MCF 10A (cell line): ENCODE results near the gene GABRG3. TPM values are rescaled to one million over a fixed set of nuclear protein-coding genes. Genes with fewer than 3 reads are reported as not detected.

ENCODE experiments used
- BruUV-seq: library from RNA; stranded (reverse); fragments of 400-500 nt; replicated peaks from 2 replicates; lab custom pipeline; 2021; lab: Mats Ljungman, UMichigan
- CTCF ChIA-PET: fragments of 300-600 bp; sonication (Branson Sonifier 250); formaldehyde crosslinking; extraction: SDS; loops from one replicate; lab custom pipeline; 2021; ENCODE audit warnings: antibody characterized with exemption, inconsistent platforms; lab: Yijun Ruan, JAX
- POLR2A ChIA-PET: fragments of 300-600, 350-650 bp; sonication (Branson Sonifier 250); formaldehyde crosslinking; extraction: SDS; loops from one replicate; lab custom pipeline; 2020; ENCODE audit warnings: antibody characterized with exemption, inconsistent platforms; lab: Yijun Ruan, JAX
- DNase-seq: peaks from one replicate; pipeline ENCODE4 v3.0.0-alpha.2; 2018; ENCODE audit not compliant: unreplicated experiment
- H3K27ac Mint-ChIP-seq: one replicate; pipeline ENCODE4 v1.8.0; 2022; ENCODE audit warnings: mild to moderate bottlenecking, low read depth, mixed read lengths; ENCODE audit not compliant: unreplicated experiment
- H3K27me3 Mint-ChIP-seq: one replicate; pipeline ENCODE4 v1.8.0; 2022; ENCODE audit warnings: mixed read lengths; ENCODE audit not compliant: insufficient read depth, unreplicated experiment
- H3K36me3 Mint-ChIP-seq: one replicate; pipeline ENCODE4 v1.8.0; 2022; ENCODE audit warnings: mild to moderate bottlenecking, moderate library complexity, mixed read lengths; ENCODE audit not compliant: insufficient read depth, unreplicated experiment
- H3K4me1 Mint-ChIP-seq: one replicate; pipeline ENCODE4 v1.8.0; 2022; ENCODE audit warnings: mixed read lengths; ENCODE audit not compliant: insufficient read depth, unreplicated experiment
- H3K4me3 Mint-ChIP-seq: one replicate; pipeline ENCODE4 v1.8.0; 2022; ENCODE audit warnings: mild to moderate bottlenecking, moderate library complexity, mixed read lengths; ENCODE audit not compliant: unreplicated experiment
- H3K9me3 Mint-ChIP-seq: one replicate; pipeline ENCODE4 v1.8.0; 2022; ENCODE audit warnings: mixed read lengths; ENCODE audit not compliant: unreplicated experiment
- intact Hi-C: fragments of 100-400 bp; cut with micrococcal nuclease; formaldehyde crosslinking; loops from 2 replicates; pipeline ENCODE4 v1.14.1; 2022
- total RNA-seq: library from RNA; stranded (reverse); gene quantifications from 2 replicates; pipeline ENCODE4 v1.2.3, GENCODE V29; 2022
- TF ChIP-seq, protein P1 (sequence below): fragments of 200-600 bp; IDR thresholded peaks from one replicate; pipeline ENCODE4 v1.8.0; 2022; ENCODE audit warnings: antibody characterized with exemption, mild to moderate bottlenecking; ENCODE audit not compliant: unreplicated experiment

The GABRG3 gene
- total RNA-seq, 1 experiment from 2014 or later: not detected

DNA sequence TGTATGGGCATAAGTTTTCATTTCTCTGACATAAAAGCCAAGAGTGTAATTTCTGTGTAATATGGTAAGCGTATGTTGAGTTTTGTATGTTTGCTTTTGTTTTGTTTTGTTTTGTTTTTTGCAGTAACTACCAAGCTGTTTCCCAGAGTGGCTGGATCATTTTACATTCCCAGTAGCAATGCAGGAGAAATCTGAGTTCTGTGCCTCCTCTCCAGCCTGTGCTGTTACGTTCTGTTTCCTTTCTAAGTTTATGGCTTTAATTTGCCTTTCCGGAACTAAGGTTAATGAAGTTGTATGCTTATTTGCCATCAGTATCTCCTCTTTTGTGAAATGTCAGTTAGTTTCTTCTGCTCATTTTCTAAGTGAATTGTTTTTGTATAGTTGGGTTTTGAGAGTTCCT, 307.8 kb downstream of the GABRG3 start:
- no peaks in the 10 kb centered on the region for H3K4me1 Mint-ChIP-seq
- H3K27ac Mint-ChIP-seq: no peak overlapping the region
- ChIA-PET CTCF (interaction anchor here (0.6 kb wide), 1 partner anchor 51 kb away, joined by 3 read pairs; no protein-coding TSS in a partner anchor), POLR2A (no interaction called here)
- BruUV-seq: no TSS peak
- H3K36me3 Mint-ChIP-seq: no peaks in the 10 kb centered on the region
- no peak for DNase-seq
- intact Hi-C loops: no loop called here
- H3K27me3 Mint-ChIP-seq: no peaks in the 10 kb centered on the region
- no peak overlapping the region for H3K4me3 Mint-ChIP-seq
- TF ChIP-seq, protein P1, sequence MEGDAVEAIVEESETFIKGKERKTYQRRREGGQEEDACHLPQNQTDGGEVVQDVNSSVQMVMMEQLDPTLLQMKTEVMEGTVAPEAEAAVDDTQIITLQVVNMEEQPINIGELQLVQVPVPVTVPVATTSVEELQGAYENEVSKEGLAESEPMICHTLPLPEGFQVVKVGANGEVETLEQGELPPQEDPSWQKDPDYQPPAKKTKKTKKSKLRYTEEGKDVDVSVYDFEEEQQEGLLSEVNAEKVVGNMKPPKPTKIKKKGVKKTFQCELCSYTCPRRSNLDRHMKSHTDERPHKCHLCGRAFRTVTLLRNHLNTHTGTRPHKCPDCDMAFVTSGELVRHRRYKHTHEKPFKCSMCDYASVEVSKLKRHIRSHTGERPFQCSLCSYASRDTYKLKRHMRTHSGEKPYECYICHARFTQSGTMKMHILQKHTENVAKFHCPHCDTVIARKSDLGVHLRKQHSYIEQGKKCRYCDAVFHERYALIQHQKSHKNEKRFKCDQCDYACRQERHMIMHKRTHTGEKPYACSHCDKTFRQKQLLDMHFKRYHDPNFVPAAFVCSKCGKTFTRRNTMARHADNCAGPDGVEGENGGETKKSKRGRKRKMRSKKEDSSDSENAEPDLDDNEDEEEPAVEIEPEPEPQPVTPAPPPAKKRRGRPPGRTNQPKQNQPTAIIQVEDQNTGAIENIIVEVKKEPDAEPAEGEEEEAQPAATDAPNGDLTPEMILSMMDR: no peak
- H3K9me3 Mint-ChIP-seq: peaks cover 55% of the 10 kb centered on the region

DNA sequence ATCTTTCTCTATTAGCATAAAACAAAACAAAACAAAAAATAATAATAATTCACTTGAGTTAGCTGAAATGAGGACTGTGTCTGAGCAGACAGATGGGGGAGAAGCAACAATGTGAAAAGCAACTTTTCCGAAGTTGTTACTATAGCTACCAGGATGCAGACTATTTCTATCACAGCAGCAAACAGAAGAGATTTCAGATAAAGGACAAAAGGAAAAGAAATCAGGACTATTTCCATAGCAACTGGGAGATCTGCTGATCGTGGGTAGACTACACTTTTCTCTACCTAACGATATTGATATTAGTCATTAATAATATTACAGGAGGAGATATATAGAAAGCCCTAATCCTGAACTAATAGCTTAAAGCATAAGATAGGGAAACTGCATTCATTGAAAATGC, 321.7 kb downstream of the GABRG3 start:
- intact Hi-C loops: no loop called here
- Mint-ChIP-seq H3K36me3 (no peaks in the 10 kb centered on the region), H3K9me3 (peaks cover 17% of the 10 kb centered on the region), H3K4me1 (no peaks in the 10 kb centered on the region), H3K4me3 (no peak overlapping the region), H3K27me3 (no peaks in the 10 kb centered on the region), H3K27ac (no peak overlapping the region)
- TF ChIP-seq, protein P1: no peak
- BruUV-seq: no TSS peak
- ChIA-PET POLR2A (no interaction called here), CTCF (no interaction called here)
- no peak for DNase-seq

DNA sequence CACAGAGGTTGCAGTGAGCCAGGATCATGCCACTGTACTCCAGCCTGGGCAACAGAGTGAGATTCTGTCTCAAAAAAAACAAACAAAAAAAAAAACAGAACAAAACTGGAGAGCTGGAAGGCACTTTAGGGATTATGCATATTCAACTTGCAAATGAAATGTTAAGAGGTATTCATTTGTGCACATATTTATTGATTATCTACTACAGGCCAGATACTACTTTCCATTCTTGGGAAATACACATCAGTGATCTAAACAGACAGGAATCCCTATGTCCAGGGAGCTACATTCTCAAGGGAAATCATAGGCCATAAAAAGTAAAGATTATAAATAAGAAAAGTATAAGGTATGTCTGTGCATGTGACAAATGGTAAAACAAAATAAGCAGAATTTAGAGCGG, 322.6 kb downstream of the GABRG3 start:
- H3K9me3 Mint-ChIP-seq: peaks cover 17% of the 10 kb centered on the region
- ChIA-PET CTCF (no interaction called here), POLR2A (no interaction called here)
- TF ChIP-seq, protein P1: no peak
- no peak overlapping the region for H3K4me3 Mint-ChIP-seq
- no TSS peak for BruUV-seq
- DNase-seq: no peak
- no peaks in the 10 kb centered on the region for H3K4me1 Mint-ChIP-seq
- intact Hi-C loops: no loop called here
- no peak overlapping the region for H3K27ac Mint-ChIP-seq
- H3K27me3 Mint-ChIP-seq: no peaks in the 10 kb centered on the region
- no peaks in the 10 kb centered on the region for H3K36me3 Mint-ChIP-seq

DNA sequence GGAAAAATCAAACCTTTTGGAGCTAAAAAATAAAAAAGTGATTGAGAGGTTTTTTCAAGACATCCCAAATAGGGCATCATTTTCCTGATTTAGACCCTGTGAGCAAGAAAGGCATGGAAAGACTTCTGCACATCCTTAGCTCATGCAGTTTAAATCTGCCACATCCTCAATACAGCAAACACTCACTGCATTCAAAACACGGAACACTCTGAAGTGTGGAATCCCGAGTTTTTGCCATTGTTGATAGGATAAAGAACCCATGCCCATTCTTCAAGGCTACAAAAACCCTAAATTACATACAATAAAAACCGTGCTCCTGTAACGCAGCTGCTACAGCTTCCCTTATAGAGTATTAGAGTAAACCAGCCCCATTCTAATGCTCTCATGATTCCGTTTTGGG, 346.8 kb downstream of the GABRG3 start:
- Mint-ChIP-seq H3K27me3 (no peaks in the 10 kb centered on the region), H3K9me3 (peaks cover 41% of the 10 kb centered on the region), H3K36me3 (no peaks in the 10 kb centered on the region), H3K4me1 (no peaks in the 10 kb centered on the region), H3K4me3 (no peak overlapping the region), H3K27ac (no peak overlapping the region)
- CTCF ChIA-PET: no interaction called here
- TF ChIP-seq, protein P1: no peak
- no TSS peak for BruUV-seq
- POLR2A ChIA-PET: no interaction called here
- intact Hi-C loops: no loop called here
- DNase-seq: no peak
